Uterus (tissue), 2 donors: ENCODE measurements around the gene PIH1D1.

Experiments
- POLR2A ChIP-seq, 2 donors: fragments of 450-650 bp; IDR thresholded peaks; one replicate each; pipeline ENCODE4 v1.6.1; 2016; ENCODE audit warnings: antibody characterized with exemption in 2 of 2, mild to moderate bottlenecking in 1 of 2, moderate library complexity in 1 of 2
- TF ChIP-seq, protein P1 (sequence below), 4 experiments: fragments of 200-600 bp in 2 of 4; fragments of 450-650 bp in 2 of 4; sonication (generic) in 2 of 4; IDR thresholded peaks; one replicate each; pipeline ENCODE4 v1.5.1; 2016 to 2019; ENCODE audit warnings: antibody characterized with exemption in 4 of 4, mild to moderate bottlenecking in 2 of 4, moderate library complexity in 1 of 4

DNA sequence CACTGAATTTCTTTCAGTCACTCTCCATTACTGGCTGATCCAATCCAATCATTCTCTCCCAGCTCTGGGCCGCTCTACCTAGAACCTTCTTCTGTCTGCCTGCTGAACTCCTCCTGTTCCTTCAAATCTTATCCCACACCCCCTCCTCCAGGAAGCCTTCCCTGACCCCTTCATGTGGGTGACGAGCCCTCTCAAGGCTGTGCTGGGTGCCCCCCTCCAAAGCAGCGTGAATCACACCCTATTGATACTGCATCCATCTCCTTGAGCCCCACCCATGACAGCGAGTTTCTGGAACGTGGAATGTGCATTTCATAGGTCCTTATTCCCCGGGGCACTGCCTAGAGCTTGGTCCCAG is 3.2 kb downstream of the PIH1D1 start:
- TF ChIP-seq, protein P1, sequence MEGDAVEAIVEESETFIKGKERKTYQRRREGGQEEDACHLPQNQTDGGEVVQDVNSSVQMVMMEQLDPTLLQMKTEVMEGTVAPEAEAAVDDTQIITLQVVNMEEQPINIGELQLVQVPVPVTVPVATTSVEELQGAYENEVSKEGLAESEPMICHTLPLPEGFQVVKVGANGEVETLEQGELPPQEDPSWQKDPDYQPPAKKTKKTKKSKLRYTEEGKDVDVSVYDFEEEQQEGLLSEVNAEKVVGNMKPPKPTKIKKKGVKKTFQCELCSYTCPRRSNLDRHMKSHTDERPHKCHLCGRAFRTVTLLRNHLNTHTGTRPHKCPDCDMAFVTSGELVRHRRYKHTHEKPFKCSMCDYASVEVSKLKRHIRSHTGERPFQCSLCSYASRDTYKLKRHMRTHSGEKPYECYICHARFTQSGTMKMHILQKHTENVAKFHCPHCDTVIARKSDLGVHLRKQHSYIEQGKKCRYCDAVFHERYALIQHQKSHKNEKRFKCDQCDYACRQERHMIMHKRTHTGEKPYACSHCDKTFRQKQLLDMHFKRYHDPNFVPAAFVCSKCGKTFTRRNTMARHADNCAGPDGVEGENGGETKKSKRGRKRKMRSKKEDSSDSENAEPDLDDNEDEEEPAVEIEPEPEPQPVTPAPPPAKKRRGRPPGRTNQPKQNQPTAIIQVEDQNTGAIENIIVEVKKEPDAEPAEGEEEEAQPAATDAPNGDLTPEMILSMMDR (IDR thresholded peaks at IDR 0.05) = no peak
- TF ChIP-seq POLR2A (IDR thresholded peaks at IDR 0.05) = no peak
